ENCODE measurements around the gene SLC20A1. TPM values are rescaled to one million over a fixed set of nuclear protein-coding genes. Genes with fewer than 3 reads are reported as not detected.

The SLC20A1 gene
- total RNA-seq, 1 donor, result 96.3 TPM

DNA sequence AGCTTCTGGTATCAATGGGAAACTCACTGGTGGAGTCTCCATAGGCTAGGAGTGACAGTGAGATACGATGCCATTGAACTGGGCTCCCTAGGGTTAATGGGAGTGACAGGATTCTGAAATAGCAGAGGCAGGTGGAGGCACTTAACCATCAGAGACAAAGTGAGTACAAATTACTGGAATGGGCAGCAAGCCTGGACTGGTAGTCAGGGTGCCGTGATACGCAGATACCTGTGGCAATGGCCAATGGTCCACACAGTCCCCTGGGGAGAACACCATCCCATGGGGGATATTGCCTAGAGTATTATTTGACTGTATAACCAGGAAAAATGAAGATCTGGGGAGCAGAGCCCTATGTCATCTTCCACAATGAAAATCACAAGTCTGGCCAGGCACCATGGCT, 44.0 kb upstream of the SLC20A1 start:
- Histone ChIP-seq H3K9me3 (ENCODE audit: low read depth, low read length) (no peaks in the 10 kb centered on the region), H3K27me3 (ENCODE audit: insufficient read depth, low read length) (no peaks in the 10 kb centered on the region), H2AFZ (ENCODE audit: low read length) (no peak overlapping the region), H3K4me2 (ENCODE audit: insufficient read depth, low read length) (no peak overlapping the region), H4K20me1 (ENCODE audit: insufficient read depth, low read length) (no peaks in the 10 kb centered on the region), H3K4me3 (ENCODE audit: insufficient read depth, low read length) (no peak overlapping the region), H3K36me3 (ENCODE audit: insufficient read depth, low read length) (no peaks in the 10 kb centered on the region), H3K79me2 (ENCODE audit: insufficient read depth, low read length) (no peaks in the 10 kb centered on the region), H3K4me1 (ENCODE audit: insufficient read depth, low read length) (peaks cover 8% of the 10 kb centered on the region), H3K27ac (ENCODE audit: low read depth, low read length) (no peak overlapping the region)
- no peak for TF ChIP-seq CTCF (IDR thresholded peaks at IDR 0.05; ENCODE audit: extremely low read depth, low read depth, low read length)
- no peak for DNase-seq (ENCODE audit: insufficient read length, low spot score, missing footprints)

DNA sequence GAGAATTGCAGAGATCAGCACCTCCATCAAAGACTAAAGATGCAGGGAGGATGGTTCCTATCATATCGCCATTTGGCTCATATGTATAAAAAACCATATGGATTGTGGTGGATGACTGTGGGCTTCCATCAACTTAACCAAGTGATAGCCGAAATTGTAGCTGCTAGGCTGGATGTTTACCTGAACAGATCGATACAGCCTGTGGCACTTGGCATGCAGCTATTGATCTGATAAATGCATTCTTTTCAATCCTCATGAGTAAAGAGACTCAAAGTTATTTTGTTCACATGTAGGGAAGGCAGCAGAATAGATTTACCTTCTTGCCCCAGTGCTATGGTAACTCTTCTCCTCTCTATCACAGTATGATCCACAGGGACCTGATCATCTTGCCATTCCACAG, 42.8 kb upstream of the SLC20A1 start:
- DNase-seq (ENCODE audit: insufficient read length, low spot score, missing footprints), result no peak
- no peak overlapping the region for H2AFZ ChIP-seq (ENCODE audit: low read length)
- H3K36me3 ChIP-seq (ENCODE audit: insufficient read depth, low read length), result no peaks in the 10 kb centered on the region
- H3K27me3 ChIP-seq (ENCODE audit: insufficient read depth, low read length), result no peaks in the 10 kb centered on the region
- no peak overlapping the region for H3K4me3 ChIP-seq (ENCODE audit: insufficient read depth, low read length)
- no peaks in the 10 kb centered on the region for H3K79me2 ChIP-seq (ENCODE audit: insufficient read depth, low read length)
- H3K9me3 ChIP-seq (ENCODE audit: low read depth, low read length), result no peaks in the 10 kb centered on the region
- H3K4me2 ChIP-seq (ENCODE audit: insufficient read depth, low read length), result no peak overlapping the region
- peaks cover 8% of the 10 kb centered on the region for H3K4me1 ChIP-seq (ENCODE audit: insufficient read depth, low read length)
- TF ChIP-seq CTCF (IDR thresholded peaks at IDR 0.05; ENCODE audit: extremely low read depth, low read depth, low read length), result no peak
- no peak overlapping the region for H3K27ac ChIP-seq (ENCODE audit: low read depth, low read length)
- no peaks in the 10 kb centered on the region for H4K20me1 ChIP-seq (ENCODE audit: insufficient read depth, low read length)

DNA sequence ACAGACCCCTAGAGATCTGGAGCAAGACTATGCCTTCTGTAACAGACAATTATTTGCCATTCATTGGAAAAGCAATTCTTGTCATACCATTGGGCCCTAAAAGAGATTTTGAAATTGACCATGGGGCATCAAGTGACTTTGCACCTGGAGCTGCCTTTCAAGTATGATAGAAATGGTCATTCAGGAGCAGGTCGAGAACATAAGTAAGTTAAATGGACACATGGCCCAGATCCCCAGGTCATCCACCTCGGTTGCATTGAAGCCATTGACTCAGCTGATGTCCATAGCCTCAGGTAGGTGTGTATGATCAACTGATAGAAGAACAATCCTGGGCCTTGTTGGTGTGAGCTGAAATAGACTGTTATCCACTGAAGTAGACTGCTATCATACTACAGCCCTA, 42.0 kb upstream of the SLC20A1 start:
- no peak for TF ChIP-seq CTCF (IDR thresholded peaks at IDR 0.05; ENCODE audit: extremely low read depth, low read depth, low read length)
- no peak overlapping the region for H3K27ac ChIP-seq (ENCODE audit: low read depth, low read length)
- H3K4me2 ChIP-seq (ENCODE audit: insufficient read depth, low read length), result no peak overlapping the region
- H4K20me1 ChIP-seq (ENCODE audit: insufficient read depth, low read length), result no peaks in the 10 kb centered on the region
- H3K36me3 ChIP-seq (ENCODE audit: insufficient read depth, low read length), result no peaks in the 10 kb centered on the region
- no peaks in the 10 kb centered on the region for H3K79me2 ChIP-seq (ENCODE audit: insufficient read depth, low read length)
- no peak overlapping the region for H3K4me3 ChIP-seq (ENCODE audit: insufficient read depth, low read length)
- H2AFZ ChIP-seq (ENCODE audit: low read length), result no peak overlapping the region
- no peaks in the 10 kb centered on the region for H3K9me3 ChIP-seq (ENCODE audit: low read depth, low read length)
- peaks cover 8% of the 10 kb centered on the region for H3K4me1 ChIP-seq (ENCODE audit: insufficient read depth, low read length)
- no peak for DNase-seq (ENCODE audit: insufficient read length, low spot score, missing footprints)
- H3K27me3 ChIP-seq (ENCODE audit: insufficient read depth, low read length), result no peaks in the 10 kb centered on the region

DNA sequence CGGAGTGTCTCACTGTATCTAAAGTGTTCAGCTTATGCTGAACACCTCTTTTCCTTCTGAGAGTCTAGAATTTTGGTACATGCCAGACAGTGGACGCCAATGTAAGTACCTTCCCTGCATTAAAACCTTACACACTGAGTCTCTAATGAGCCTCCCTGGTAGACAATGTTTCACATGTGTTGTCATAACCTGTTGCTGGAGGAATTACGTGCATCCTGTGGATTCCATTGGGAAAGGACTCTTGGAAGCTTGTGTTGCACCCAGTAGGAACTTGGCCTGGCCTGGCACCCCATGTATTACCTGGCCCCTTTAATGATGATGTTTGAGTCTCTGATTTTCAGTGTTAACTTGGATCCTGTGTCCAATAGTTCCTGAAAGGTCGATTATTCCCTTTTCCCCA, 40.8 kb upstream of the SLC20A1 start:
- no peak overlapping the region for H2AFZ ChIP-seq (ENCODE audit: low read length)
- no peak overlapping the region for H3K27ac ChIP-seq (ENCODE audit: low read depth, low read length)
- H3K9me3 ChIP-seq (ENCODE audit: low read depth, low read length), result no peaks in the 10 kb centered on the region
- H3K4me1 ChIP-seq (ENCODE audit: insufficient read depth, low read length), result peaks cover 8% of the 10 kb centered on the region
- no peak for DNase-seq (ENCODE audit: insufficient read length, low spot score, missing footprints)
- TF ChIP-seq CTCF (IDR thresholded peaks at IDR 0.05; ENCODE audit: extremely low read depth, low read depth, low read length), result no peak
- no peaks in the 10 kb centered on the region for H3K36me3 ChIP-seq (ENCODE audit: insufficient read depth, low read length)
- H3K4me2 ChIP-seq (ENCODE audit: insufficient read depth, low read length), result no peak overlapping the region
- H3K4me3 ChIP-seq (ENCODE audit: insufficient read depth, low read length), result no peak overlapping the region
- no peaks in the 10 kb centered on the region for H4K20me1 ChIP-seq (ENCODE audit: insufficient read depth, low read length)
- H3K27me3 ChIP-seq (ENCODE audit: insufficient read depth, low read length), result no peaks in the 10 kb centered on the region
- H3K79me2 ChIP-seq (ENCODE audit: insufficient read depth, low read length), result no peaks in the 10 kb centered on the region
